HepG2 (cell line): ENCODE results near the gene PSMA7. TPM values are rescaled to one million over a fixed set of nuclear protein-coding genes. Genes with fewer than 3 reads are reported as not detected.

ENCODE experiments used
- AKAP8 ChIP-seq: sonication (generic); formaldehyde crosslinking; IDR thresholded peaks from 2 replicates; pipeline ENCODE4 v1.5.1; 2020; ENCODE audit warnings: mild to moderate bottlenecking, missing genetic modification reagents
- BRF2 ChIP-seq: sonication (generic); formaldehyde crosslinking; IDR thresholded peaks from 2 replicates; pipeline ENCODE4 v1.8.1; 2022; ENCODE audit warnings: mild to moderate bottlenecking, missing genetic modification reagents
- HNF4A ChIP-seq: sonication (generic); formaldehyde crosslinking; IDR thresholded peaks from 2 replicates; pipeline ENCODE4 v1.4.0; 2020; ENCODE audit warnings: missing genetic modification reagents
- JUNB ChIP-seq: sonication (generic); formaldehyde crosslinking; IDR thresholded peaks from 2 replicates; pipeline ENCODE4 v1.8.0; 2022; ENCODE audit warnings: missing genetic modification reagents, mild to moderate bottlenecking, borderline replicate concordance
- KDM6A ChIP-seq: IDR thresholded peaks from 2 replicates; pipeline ENCODE4 v1.6.1; 2016; ENCODE audit warnings: low read depth
- KMT2A ChIP-seq: sonication (generic); formaldehyde crosslinking; IDR thresholded peaks from 2 replicates; pipeline ENCODE4 v1.4.0; 2020; ENCODE audit warnings: missing genetic modification reagents
- MLX ChIP-seq: IDR thresholded peaks from 2 replicates; pipeline ENCODE4 v1.6.1; 2016
- MTF1 ChIP-seq: sonication (generic); formaldehyde crosslinking; IDR thresholded peaks from 2 replicates; pipeline ENCODE4 v1.5.0; 2020; ENCODE audit warnings: missing genetic modification reagents
- POLR2A ChIP-seq, 2 experiments: IDR thresholded peaks; 2 replicates each; pipeline ENCODE4 v1.6.1; 2011; ENCODE audit warnings: low read depth in 2 of 2, low read length in 2 of 2, mild to moderate bottlenecking in 1 of 2, moderate library complexity in 1 of 2; ENCODE audit not compliant: insufficient read depth in 1 of 2
- RERE ChIP-seq: IDR thresholded peaks from 2 replicates; pipeline ENCODE4 v1.6.1; 2016; ENCODE audit warnings: low read depth, missing genetic modification reagents, missing compliant biosample characterization
- SIX4 ChIP-seq: sonication (generic); formaldehyde crosslinking; IDR thresholded peaks from 2 replicates; pipeline ENCODE4 v1.4.0; 2020; ENCODE audit warnings: missing genetic modification reagents
- SOX5 ChIP-seq: IDR thresholded peaks from 2 replicates; pipeline ENCODE4 v1.6.1; 2016; ENCODE audit warnings: borderline replicate concordance
- TARDBP ChIP-seq: sonication (generic); formaldehyde crosslinking; IDR thresholded peaks from 2 replicates; pipeline ENCODE4 v1.8.0; 2022; ENCODE audit warnings: mild to moderate bottlenecking, missing genetic modification reagents
- TBP ChIP-seq: sonication (generic); formaldehyde crosslinking; IDR thresholded peaks from 2 replicates; pipeline ENCODE4 v1.5.0; 2020; ENCODE audit warnings: missing genetic modification reagents
- WIZ ChIP-seq: sonication (generic); formaldehyde crosslinking; IDR thresholded peaks from 2 replicates; pipeline ENCODE4 v1.5.1; 2020; ENCODE audit warnings: mild to moderate bottlenecking, missing genetic modification reagents
- ZBTB46 ChIP-seq: sonication (generic); formaldehyde crosslinking; IDR thresholded peaks from 2 replicates; pipeline ENCODE4 v1.4.0; 2020; ENCODE audit warnings: mild to moderate bottlenecking, missing genetic modification reagents, borderline replicate concordance
- ZFAT ChIP-seq: sonication (generic); formaldehyde crosslinking; conservative IDR thresholded peaks from 2 replicates; pipeline ENCODE4 v1.8.1; 2023; ENCODE audit warnings: missing genetic modification reagents, inconsistent platforms
- ZMYM2 ChIP-seq: sonication (generic); formaldehyde crosslinking; IDR thresholded peaks from 2 replicates; pipeline ENCODE4 v1.8.0; 2022; ENCODE audit warnings: mild to moderate bottlenecking, missing genetic modification reagents
- ZNF136 ChIP-seq: sonication (generic); formaldehyde crosslinking; IDR thresholded peaks from 2 replicates; pipeline ENCODE4 v1.8.1; 2022; ENCODE audit warnings: low read depth, mild to moderate bottlenecking, moderate library complexity, missing genetic modification reagents
- ZNF30 ChIP-seq: sonication (generic); formaldehyde crosslinking; IDR thresholded peaks from 2 replicates; pipeline ENCODE4 v1.5.0; 2020; ENCODE audit warnings: mild to moderate bottlenecking, missing genetic modification reagents
- ZNF329 ChIP-seq: sonication (generic); formaldehyde crosslinking; IDR thresholded peaks from 2 replicates; pipeline ENCODE4 v1.9.0; 2021; ENCODE audit warnings: low read depth, mild to moderate bottlenecking, missing genetic modification reagents
- ZNF547 ChIP-seq: sonication (generic); formaldehyde crosslinking; IDR thresholded peaks from 2 replicates; pipeline ENCODE4 v1.5.1; 2020; ENCODE audit warnings: mild to moderate bottlenecking, missing genetic modification reagents
- ZNF557 ChIP-seq: sonication (generic); formaldehyde crosslinking; IDR thresholded peaks from 2 replicates; pipeline ENCODE4 v1.4.0; 2020; ENCODE audit warnings: missing genetic modification reagents
- polyA plus RNA-seq, 8 experiments: library from polyadenylated mRNA; depleted of rRNA in 3 of 8; stranded (reverse) in 7 of 8; unstranded in 1 of 8; fragments of >200 nt; fragmentation: Illumina TruSeq in 4 of 8; extraction: Trizol in 4 of 8; gene quantifications; 2 replicates each; pipeline versions ENCODE4 v1.2.1 to v1.2.3, GENCODE V29; 2011 to 2016; ENCODE audit warnings: low read depth in 4 of 8, missing spikeins in 1 of 8, mixed read lengths in 1 of 8; ENCODE audit not compliant: insufficient read depth in 1 of 8
- total RNA-seq, 5 experiments: library from RNA; depleted of rRNA; stranded (reverse); fragments of >200 nt; fragmentation: Illumina TruSeq; extraction: Trizol; gene quantifications; 2 replicates each; pipeline ENCODE4 v1.2.3, GENCODE V29; 2016; ENCODE audit warnings: low read depth in 1 of 5

PSMA7 gene
- total and polyA plus RNA-seq, 2 of the 13 experiments (the other 11 are each of a cell fraction or from before 2014, with no cell fraction given), result 531 to 631 TPM

GRCh38 chr20:62119591-62120364 is 23.4 kb downstream of the PSMA7 start (continued):
- 0 out of 2 replicates have a peak, but pooled peaks have one; percentile 36 for TF ChIP-seq ZNF136 (CRISPR knock-in tag)
- no peak; the same call in 1 of the 2 replicates for TF ChIP-seq BRF2 (CRISPR knock-in tag)
- no peak for TF ChIP-seq ZFAT (CRISPR knock-in tag)
- no peak for TF ChIP-seq ZMYM2
- peak; percentile 46; the same call in 1 of the 2 replicates for TF ChIP-seq SOX5
- no peak for TF ChIP-seq JUNB
- TF ChIP-seq WIZ (CRISPR knock-in tag), result no peak; the same call in none of the 2 replicates
- peak; percentile 31; the same call in 1 of the 2 replicates for TF ChIP-seq RERE (CRISPR knock-in tag)
- peak; percentile 73; the same call in 1 of the 2 replicates for TF ChIP-seq AKAP8 (CRISPR knock-in tag)
- TF ChIP-seq ZBTB46 (CRISPR knock-in tag), result no peak
- peak; percentile 46; the same call in 1 of the 2 replicates for TF ChIP-seq MLX
- TF ChIP-seq SIX4, result no peak
- TF ChIP-seq ZNF557 (CRISPR knock-in tag), result no peak
- peak; percentile 60; the same call in 1 of the 2 replicates for TF ChIP-seq TARDBP
- peak; percentile 51; the same call in 1 of the 2 replicates for TF ChIP-seq ZNF547
- no peak for TF ChIP-seq ZNF30 (CRISPR knock-in tag)
- no peak for TF ChIP-seq MTF1 (CRISPR knock-in tag)
- TF ChIP-seq KMT2A (CRISPR knock-in tag), result peak; percentile 43; the same call in 1 of the 2 replicates
- peak; percentile 78 for TF ChIP-seq KDM6A (CRISPR knock-in tag)
- no peak for TF ChIP-seq ZNF329 (CRISPR knock-in tag)
- TF ChIP-seq POLR2A (IDR thresholded peaks at IDR 0.05; ENCODE audit: insufficient read depth in 1 of 2, low read depth in 2 of 2, low read length in 2 of 2), result peak in 1 of 2 experiments; percentile 36; a peak in 1 of 4 replicates
- peak; percentile 91 for TF ChIP-seq HNF4A (CRISPR knock-in tag)
- no peak for TF ChIP-seq TBP
